Neural progenitor cell (in vitro differentiated cells): ENCODE results near the gene PATJ.

ENCODE experiments used
- CTCF ChIP-seq: fragments of 200-600 bp; sonication (generic); IDR thresholded peaks from 2 replicates; pipeline ENCODE4 v1.5.1; 2017; ENCODE audit warnings: antibody characterized with exemption, mild to moderate bottlenecking
- EZH2 ChIP-seq: fragments of 200-600 bp; sonication (generic); IDR thresholded peaks from 2 replicates; pipeline ENCODE4 v1.6.1; 2017; ENCODE audit warnings: antibody characterized with exemption, mild to moderate bottlenecking, moderate library complexity
- EZH2phosphoT487 ChIP-seq: fragments of 200-600 bp; sonication (generic); IDR thresholded peaks from 2 replicates; pipeline ENCODE4 v1.6.1; 2017; ENCODE audit warnings: antibody characterized with exemption

GRCh38 chr1:62012836-62013235 lies 270.6 kb downstream of the PATJ start:
- TF ChIP-seq EZH2phosphoT487 (no peak), CTCF (no peak), EZH2 (no peak)
